Activated CD8-positive, alpha-beta memory T cell treated with anti-CD3 and anti-CD28 coated beads, Interleukin-2, amount 50 U/mL, for 24 hours (primary cell): ENCODE data around the gene WDR47.

ENCODE experiments used
- DNase-seq: peaks from one replicate; pipeline ENCODE4 v3.0.0-alpha.2; 2020; ENCODE audit errors: extremely low read depth

WDR47 gene

GRCh38 chr1:109041621-109042468 lies at the start of gene WDR47:
Gene WDR47 (minus strand): TSS chr1:109042102. CDS start chr1:109023512, 18,590 bp downstream.
- DNase-seq: peak; percentile 85

- no peak for DNase-seq
These were observed 49.4 kb upstream of the WDR47 start for GRCh38 chr1:109091078-109091838.

GRCh38 chr1:109090196-109091077 lies 48.5 kb upstream of the WDR47 start, which contains the start of gene TMEM167B:
Gene TMEM167B (plus strand): TSS chr1:109090764. CDS start chr1:109090873, 109 bp downstream.
- DNase-seq: peak; percentile 78

- DNase-seq: no peak
These were observed 47.5 kb upstream of the WDR47 start for GRCh38 chr1:109089242-109090015.

- DNase-seq: no peak
These were observed 42.9 kb upstream of the WDR47 start for GRCh38 chr1:109084563-109085517.

- no peak for DNase-seq
These were observed 42.0 kb upstream of the WDR47 start for GRCh38 chr1:109083923-109084322.

GRCh38 chr1:109083501-109083900 lies 41.6 kb upstream of the WDR47 start:
- DNase-seq: no peak

GRCh38 chr1:109080441-109081082 lies 38.7 kb upstream of the WDR47 start:
- no peak for DNase-seq

GRCh38 chr1:109079240-109079622 lies 37.3 kb upstream of the WDR47 start:
- no peak for DNase-seq

GRCh38 chr1:109078317-109078716 lies 36.4 kb upstream of the WDR47 start:
- DNase-seq: no peak

- peak; percentile 64 for DNase-seq
These were observed 33.9 kb upstream of the WDR47 start, which contains the start of gene TAF13 for GRCh38 chr1:109075531-109076490. Gene TAF13 (minus strand): TSS chr1:109076003. CDS start chr1:109075947, 56 bp downstream.

GRCh38 chr1:109069294-109069693 lies 27.4 kb upstream of the WDR47 start:
- no peak for DNase-seq

GRCh38 chr1:109067883-109068282 lies 26.0 kb upstream of the WDR47 start:
- no peak for DNase-seq

- DNase-seq: no peak
These were observed 23.2 kb upstream of the WDR47 start for GRCh38 chr1:109065137-109065536.

- DNase-seq: no peak
These were observed 19.3 kb upstream of the WDR47 start for GRCh38 chr1:109061183-109061582.

- no peak for DNase-seq
These were observed 18.8 kb upstream of the WDR47 start for GRCh38 chr1:109060707-109061106.

GRCh38 chr1:109059026-109059425 lies 17.1 kb upstream of the WDR47 start:
- DNase-seq: no peak

GRCh38 chr1:109056064-109056463 lies 14.2 kb upstream of the WDR47 start:
- DNase-seq: no peak
